PC-9 (cell line): Measurements from ENCODE around the gene LINC00237. TPM values are rescaled to one million over a fixed set of nuclear protein-coding genes. Genes with fewer than 3 reads are reported as not detected.

Source experiments
- BruUV-seq: library from RNA; stranded (reverse); fragments of 400-500 nt; replicated peaks from 2 replicates; lab custom pipeline; 2021; lab: Mats Ljungman, UMichigan
- CTCF ChIA-PET: fragments of 300-600 bp; sonication (Branson Sonifier 250); formaldehyde crosslinking; loops from one replicate; lab custom pipeline; 2022; ENCODE audit warnings: antibody characterized with exemption; lab: Charles Lee
- POLR2A ChIA-PET: fragments of 300-600 bp; sonication (Branson Sonifier 250); formaldehyde crosslinking; loops from one replicate; lab custom pipeline; 2022; ENCODE audit warnings: antibody characterized with exemption; ENCODE audit not compliant: unreplicated experiment; lab: Charles Lee
- DNase-seq, 2 experiments: peaks; one replicate each; pipeline versions ENCODE4 v3.0.0 to v3.0.0-alpha.2; 2015 to 2022; ENCODE audit warnings: mixed read lengths in 1 of 2
- H2AFZ ChIP-seq: fragments of 200-600 bp; sonication (generic); 2 replicates; pipeline ENCODE4 v1.8.1; 2017; ENCODE audit warnings: antibody characterized with exemption
- H3F3A ChIP-seq: fragments of 200-600 bp; sonication (generic); 2 replicates; pipeline ENCODE4 v1.8.1; 2017; ENCODE audit warnings: antibody characterized with exemption, mild to moderate bottlenecking, low read depth; ENCODE audit not compliant: insufficient read depth
- H3K27ac ChIP-seq: fragments of 200-600 bp; sonication (generic); 2 replicates; pipeline ENCODE4 v1.6.1; 2016; ENCODE audit warnings: mixed run types
- H3K27me3 ChIP-seq: fragments of 200-600 bp; sonication (generic); 2 replicates; pipeline ENCODE4 v1.6.1; 2016; ENCODE audit warnings: low read depth, mixed run types; ENCODE audit not compliant: insufficient read depth
- H3K36me3 ChIP-seq: fragments of 200-600 bp; sonication (generic); 2 replicates; pipeline ENCODE4 v1.6.1; 2016; ENCODE audit warnings: low read depth, mixed run types
- H3K4me1 ChIP-seq: fragments of 200-600 bp; sonication (generic); replicated peaks from 2 replicates; pipeline ENCODE4 v1.6.1; 2016; ENCODE audit warnings: mixed run types; ENCODE audit not compliant: insufficient read depth
- H3K4me2 ChIP-seq: fragments of 200-600 bp; sonication (generic); 2 replicates; pipeline ENCODE4 v1.6.1; 2017; ENCODE audit warnings: mixed run types
- H3K4me3 ChIP-seq: fragments of 200-600 bp; sonication (generic); 2 replicates; pipeline ENCODE4 v1.6.1; 2016; ENCODE audit warnings: mixed run types
- H3K79me2 ChIP-seq: fragments of 200-600 bp; sonication (generic); 2 replicates; pipeline ENCODE4 v1.6.1; 2017; ENCODE audit warnings: low read depth, mixed run types
- H3K9me2 ChIP-seq: fragments of 200-600 bp; sonication (generic); 2 replicates; pipeline ENCODE4 v1.8.1; 2017; ENCODE audit warnings: mild to moderate bottlenecking; ENCODE audit not compliant: insufficient read depth
- H3K9me3 ChIP-seq: fragments of 200-600 bp; sonication (generic); 2 replicates; pipeline ENCODE4 v1.8.1; 2016; ENCODE audit warnings: low read depth; ENCODE audit not compliant: insufficient read depth
- H4K20me1 ChIP-seq: fragments of 200-600 bp; sonication (generic); 2 replicates; pipeline ENCODE4 v1.8.1; 2017; ENCODE audit not compliant: insufficient read depth
- EZH2 ChIP-seq: fragments of 200-600 bp; sonication (generic); IDR thresholded peaks from 2 replicates; pipeline ENCODE4 v1.8.0; 2017; ENCODE audit warnings: antibody characterized with exemption, low read depth
- intact Hi-C: fragments of 100-400 bp; cut with micrococcal nuclease; formaldehyde crosslinking; loops from one replicate; pipeline ENCODE4 v1.10.0; 2022; ENCODE audit not compliant: unreplicated experiment
- total RNA-seq: library from RNA; stranded (reverse); gene quantifications from 2 replicates; pipeline ENCODE4 v1.2.3, GENCODE V29; 2021
- TF ChIP-seq, protein P1 (sequence below): fragments of 200-600 bp; sonication (generic); conservative IDR thresholded peaks from 2 replicates; pipeline ENCODE4 v1.6.1; 2017; ENCODE audit warnings: mixed run types, antibody characterized with exemption, mild to moderate bottlenecking, moderate library complexity

Gene LINC00237
- total RNA-seq, 1 experiment from 2014 or later: not detected

DNA sequence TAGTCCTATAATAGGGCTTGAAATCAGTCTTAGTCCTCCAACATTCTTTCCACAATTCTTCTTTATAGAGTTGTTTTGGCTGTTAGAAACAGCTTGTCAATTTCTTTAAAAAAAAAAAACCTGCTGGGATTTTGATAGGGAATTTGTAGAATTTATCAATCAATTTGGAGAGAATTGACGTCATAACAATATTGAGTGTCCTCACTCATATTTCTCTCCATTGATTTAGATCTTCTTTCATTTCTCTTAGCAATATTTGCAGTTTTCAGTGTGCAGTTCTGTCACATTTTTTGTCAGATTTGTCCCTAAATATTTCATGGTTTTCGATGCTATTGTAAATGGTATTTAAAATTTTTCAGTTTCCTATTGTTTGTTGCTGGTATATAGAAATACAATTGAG, 5.3 kb upstream of the LINC00237 start:
- Histone ChIP-seq H3K79me2 (no peaks in the 10 kb centered on the region), H3K4me3 (no peak overlapping the region), H3K27ac (no peak overlapping the region), H3K9me3 (0 out of 2 replicates have a peak, but pooled peaks cover 7% of the 10 kb centered on the region), H3K27me3 (peaks cover 70% of the 10 kb centered on the region), H3K4me1 (no peaks in the 10 kb centered on the region), H3K9me2 (no peaks in the 10 kb centered on the region), H3K36me3 (no peaks in the 10 kb centered on the region), H4K20me1 (no peaks in the 10 kb centered on the region), H3K4me2 (no peak overlapping the region), H2AFZ (no peak overlapping the region), H3F3A (no peaks in the 10 kb centered on the region)
- ChIA-PET POLR2A (no interaction called here), CTCF (no interaction called here)
- intact Hi-C loops: no loop called here
- DNase-seq: no peak
- no TSS peak for BruUV-seq
- TF ChIP-seq, protein P1, sequence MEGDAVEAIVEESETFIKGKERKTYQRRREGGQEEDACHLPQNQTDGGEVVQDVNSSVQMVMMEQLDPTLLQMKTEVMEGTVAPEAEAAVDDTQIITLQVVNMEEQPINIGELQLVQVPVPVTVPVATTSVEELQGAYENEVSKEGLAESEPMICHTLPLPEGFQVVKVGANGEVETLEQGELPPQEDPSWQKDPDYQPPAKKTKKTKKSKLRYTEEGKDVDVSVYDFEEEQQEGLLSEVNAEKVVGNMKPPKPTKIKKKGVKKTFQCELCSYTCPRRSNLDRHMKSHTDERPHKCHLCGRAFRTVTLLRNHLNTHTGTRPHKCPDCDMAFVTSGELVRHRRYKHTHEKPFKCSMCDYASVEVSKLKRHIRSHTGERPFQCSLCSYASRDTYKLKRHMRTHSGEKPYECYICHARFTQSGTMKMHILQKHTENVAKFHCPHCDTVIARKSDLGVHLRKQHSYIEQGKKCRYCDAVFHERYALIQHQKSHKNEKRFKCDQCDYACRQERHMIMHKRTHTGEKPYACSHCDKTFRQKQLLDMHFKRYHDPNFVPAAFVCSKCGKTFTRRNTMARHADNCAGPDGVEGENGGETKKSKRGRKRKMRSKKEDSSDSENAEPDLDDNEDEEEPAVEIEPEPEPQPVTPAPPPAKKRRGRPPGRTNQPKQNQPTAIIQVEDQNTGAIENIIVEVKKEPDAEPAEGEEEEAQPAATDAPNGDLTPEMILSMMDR: no peak
- no peak for TF ChIP-seq EZH2

DNA sequence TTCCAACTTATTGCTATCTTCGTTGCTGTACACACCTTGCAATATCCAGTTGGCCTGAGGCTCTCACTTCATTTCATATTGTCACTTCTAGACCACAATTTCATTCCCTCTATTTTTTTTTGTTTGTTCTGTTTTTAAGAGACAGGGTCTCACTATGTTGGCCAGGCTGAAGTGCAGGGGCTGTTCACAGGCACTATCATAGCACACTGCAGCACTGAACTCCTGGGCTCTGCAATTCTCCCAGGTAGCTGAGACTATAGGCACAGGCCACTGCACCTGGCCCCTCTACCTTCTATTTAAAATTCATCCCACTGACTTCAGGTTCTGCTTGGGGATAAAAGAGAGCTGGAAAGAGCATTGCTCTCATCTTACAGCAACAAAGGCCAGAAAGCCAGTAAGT, 4.7 kb upstream of the LINC00237 start:
- Histone ChIP-seq H3K27me3 (peaks cover 70% of the 10 kb centered on the region), H4K20me1 (no peaks in the 10 kb centered on the region), H3K4me1 (no peaks in the 10 kb centered on the region), H3K9me2 (no peaks in the 10 kb centered on the region), H3K4me3 (no peak overlapping the region), H3F3A (no peaks in the 10 kb centered on the region), H3K9me3 (0 out of 2 replicates have a peak, but pooled peaks cover 7% of the 10 kb centered on the region), H3K4me2 (no peak overlapping the region), H3K79me2 (no peaks in the 10 kb centered on the region), H3K36me3 (no peaks in the 10 kb centered on the region), H3K27ac (no peak overlapping the region), H2AFZ (no peak overlapping the region)
- ChIA-PET POLR2A (no interaction called here), CTCF (no interaction called here)
- BruUV-seq: no TSS peak
- no peak for DNase-seq
- TF ChIP-seq EZH2: no peak
- intact Hi-C loops: no loop called here

DNA sequence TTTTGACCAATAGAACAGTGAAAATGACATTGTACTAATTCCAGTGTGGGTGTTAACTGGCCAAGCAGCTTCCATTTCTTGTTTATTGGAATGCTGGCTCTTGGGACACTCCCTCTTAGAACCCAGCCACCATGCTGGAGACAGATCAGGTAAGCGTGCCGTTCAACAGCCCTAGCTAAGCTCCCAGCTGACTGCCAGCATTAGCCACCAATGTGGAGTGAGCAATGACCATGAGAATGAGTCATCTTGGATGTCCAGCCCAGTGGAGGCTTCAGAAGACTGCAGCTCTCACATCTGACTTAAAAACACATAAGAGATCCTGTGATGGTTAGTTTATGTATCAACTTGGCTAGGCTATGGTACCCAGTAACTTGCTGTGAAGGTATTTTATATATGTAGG, 3.0 kb upstream of the LINC00237 start:
- no peak overlapping the region for H3K4me2 ChIP-seq
- no peak overlapping the region for H3K4me3 ChIP-seq
- TF ChIP-seq, protein P1: no peak
- TF ChIP-seq EZH2: no peak
- ChIA-PET POLR2A (no interaction called here), CTCF (no interaction called here)
- no peaks in the 10 kb centered on the region for H3K36me3 ChIP-seq
- no peak for DNase-seq
- no peaks in the 10 kb centered on the region for H3F3A ChIP-seq
- 0 out of 2 replicates have a peak, but pooled peaks cover 7% of the 10 kb centered on the region for H3K9me3 ChIP-seq
- H3K4me1 ChIP-seq: no peaks in the 10 kb centered on the region
- H3K27me3 ChIP-seq: peaks cover 71% of the 10 kb centered on the region
- intact Hi-C loops: no loop called here
- no peak overlapping the region for H2AFZ ChIP-seq
- H3K79me2 ChIP-seq: no peaks in the 10 kb centered on the region
- H4K20me1 ChIP-seq: no peaks in the 10 kb centered on the region
- no TSS peak for BruUV-seq
- H3K9me2 ChIP-seq: no peaks in the 10 kb centered on the region
- H3K27ac ChIP-seq: no peak overlapping the region
